GM19324 (cell line): ENCODE data around the gene PDLIM5.
"Not testable (repeated sequence)": the region's sequence is repeated elsewhere in the genome, so short reads cannot be mapped to it uniquely, and the experiment has no call there.

ENCODE experiments used
- ATAC-seq: cut with Tn5 transposase; IDR thresholded peaks from one replicate; pipeline ENCODE4 v1.9.1; 2021; ENCODE audit warnings: mild to moderate bottlenecking, moderate library complexity; ENCODE audit not compliant: unreplicated experiment, low FRiP score

PDLIM5 gene, protein sequence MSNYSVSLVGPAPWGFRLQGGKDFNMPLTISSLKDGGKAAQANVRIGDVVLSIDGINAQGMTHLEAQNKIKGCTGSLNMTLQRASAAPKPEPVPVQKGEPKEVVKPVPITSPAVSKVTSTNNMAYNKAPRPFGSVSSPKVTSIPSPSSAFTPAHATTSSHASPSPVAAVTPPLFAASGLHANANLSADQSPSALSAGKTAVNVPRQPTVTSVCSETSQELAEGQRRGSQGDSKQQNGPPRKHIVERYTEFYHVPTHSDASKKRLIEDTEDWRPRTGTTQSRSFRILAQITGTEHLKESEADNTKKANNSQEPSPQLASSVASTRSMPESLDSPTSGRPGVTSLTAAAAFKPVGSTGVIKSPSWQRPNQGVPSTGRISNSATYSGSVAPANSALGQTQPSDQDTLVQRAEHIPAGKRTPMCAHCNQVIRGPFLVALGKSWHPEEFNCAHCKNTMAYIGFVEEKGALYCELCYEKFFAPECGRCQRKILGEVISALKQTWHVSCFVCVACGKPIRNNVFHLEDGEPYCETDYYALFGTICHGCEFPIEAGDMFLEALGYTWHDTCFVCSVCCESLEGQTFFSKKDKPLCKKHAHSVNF

DNA sequence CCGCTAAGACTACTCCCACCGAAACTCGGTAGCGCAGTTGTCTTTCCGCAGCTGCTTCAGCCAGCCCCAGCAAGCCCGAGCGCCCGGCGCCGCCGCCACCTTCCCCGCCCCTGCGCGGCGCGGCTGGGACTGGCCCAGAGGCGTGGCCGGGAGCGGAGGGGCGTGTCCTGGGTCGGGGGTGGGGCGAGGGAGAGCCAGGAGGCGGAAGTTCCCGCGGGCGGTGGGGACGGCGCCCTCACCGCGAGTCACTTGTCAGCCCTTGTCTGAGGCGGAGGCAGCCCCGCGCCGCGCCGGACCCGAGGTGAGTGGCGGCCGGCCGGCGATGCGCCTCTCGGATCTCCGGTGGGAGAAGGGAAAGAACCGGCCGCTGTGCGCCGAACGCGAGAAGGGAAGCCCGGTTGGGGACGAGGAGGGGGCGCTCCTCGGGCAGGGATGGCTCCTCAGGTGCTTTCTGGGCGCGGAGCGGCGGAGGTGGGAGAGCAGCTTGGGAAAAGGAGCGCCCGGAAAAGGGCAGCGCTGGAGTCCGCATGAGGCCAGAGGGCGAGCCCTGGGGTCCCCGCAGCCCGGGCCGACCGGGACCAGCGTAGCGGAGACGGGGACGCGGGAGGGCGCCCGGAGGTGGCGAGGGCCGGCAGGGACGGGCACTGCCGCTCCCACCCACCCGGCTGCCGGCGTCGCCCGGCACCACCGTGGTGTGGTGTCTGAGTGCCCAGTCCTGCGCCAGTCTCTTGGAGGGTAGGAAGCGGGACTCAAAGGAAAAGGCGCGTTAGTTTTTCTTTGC, at the start of gene PDLIM5:
TSS of gene PDLIM5 (plus strand) at position 248 of the 781 bp plus-strand sequence. CDS start 3,347 bp downstream, outside the sequence.
- ATAC-seq = peak; percentile 96

DNA sequence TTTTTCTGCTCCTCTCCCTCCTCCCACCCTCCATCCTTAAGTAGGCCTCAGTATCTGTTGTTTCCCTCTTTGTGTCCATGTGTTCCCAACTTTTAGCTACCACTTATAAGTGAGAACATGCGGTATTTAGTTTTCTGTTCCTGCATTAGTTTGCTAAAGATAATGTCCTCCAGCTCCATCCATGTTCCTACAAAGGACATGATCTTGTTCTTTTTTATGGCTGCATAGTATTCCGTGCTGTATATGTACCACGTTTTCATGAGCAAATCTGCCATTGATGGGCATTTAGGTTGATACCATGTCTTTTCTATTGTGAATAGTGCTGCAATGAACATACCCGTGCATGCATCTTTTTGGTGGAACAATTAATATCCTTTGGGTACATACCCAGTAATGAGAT, 49.3 kb upstream of the PDLIM5 start:
- ATAC-seq = not testable (repeated sequence)

DNA sequence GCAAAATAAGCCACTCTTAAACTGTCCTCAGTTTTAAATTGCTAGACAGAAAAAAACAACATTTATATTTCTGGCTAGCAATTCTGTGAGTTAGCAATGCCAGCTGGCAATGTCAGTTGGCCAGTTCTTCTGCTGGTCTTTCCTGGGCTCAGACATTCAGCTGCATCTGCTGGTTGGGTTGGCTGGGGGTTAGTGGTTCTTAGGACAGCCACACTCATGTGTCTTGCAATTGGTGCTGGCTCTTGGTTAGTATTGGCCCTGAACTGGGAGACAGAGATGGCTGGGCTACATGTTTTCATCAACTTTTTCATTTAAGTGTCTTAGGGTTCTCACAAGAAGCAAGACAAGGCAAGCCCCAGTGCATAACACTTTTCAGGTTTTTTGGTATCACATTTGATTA, 48.0 kb upstream of the PDLIM5 start:
- no peak for ATAC-seq

DNA sequence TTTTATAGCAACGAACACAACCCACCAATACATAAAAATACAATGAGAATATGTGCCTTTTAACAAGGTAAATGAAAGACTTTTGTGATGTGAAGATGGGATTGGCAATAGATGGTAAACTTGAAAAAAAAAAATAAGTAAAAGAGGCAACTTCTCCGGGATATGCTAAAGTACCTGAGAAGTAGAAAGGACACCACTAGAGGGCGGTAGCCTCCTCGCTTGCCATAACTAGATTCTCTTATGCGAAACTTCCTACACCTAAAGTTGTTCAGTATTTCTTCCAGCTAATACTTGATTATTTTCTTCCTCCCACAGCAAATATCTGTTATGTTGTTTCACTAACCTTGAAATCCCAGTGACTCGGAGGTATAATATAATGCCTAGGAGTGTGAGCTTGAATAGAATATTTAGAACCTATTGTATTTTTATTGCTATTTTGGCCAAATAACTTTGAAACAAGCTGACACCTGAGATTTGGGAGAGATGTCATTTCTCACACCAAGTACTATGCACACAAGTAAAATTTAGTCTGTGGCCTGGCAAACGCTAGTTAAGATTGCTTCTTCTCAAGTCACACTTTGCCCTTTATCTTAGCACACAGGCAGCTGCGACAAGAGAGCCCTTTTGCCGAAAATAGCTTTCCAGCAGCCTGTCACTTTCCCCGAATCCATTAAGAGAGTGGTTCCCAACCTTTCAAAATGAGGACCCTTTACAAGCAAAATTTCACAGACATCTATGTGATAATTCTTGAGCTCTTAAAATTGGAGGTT, 44.9 kb upstream of the PDLIM5 start:
- ATAC-seq = peak; percentile 75

DNA sequence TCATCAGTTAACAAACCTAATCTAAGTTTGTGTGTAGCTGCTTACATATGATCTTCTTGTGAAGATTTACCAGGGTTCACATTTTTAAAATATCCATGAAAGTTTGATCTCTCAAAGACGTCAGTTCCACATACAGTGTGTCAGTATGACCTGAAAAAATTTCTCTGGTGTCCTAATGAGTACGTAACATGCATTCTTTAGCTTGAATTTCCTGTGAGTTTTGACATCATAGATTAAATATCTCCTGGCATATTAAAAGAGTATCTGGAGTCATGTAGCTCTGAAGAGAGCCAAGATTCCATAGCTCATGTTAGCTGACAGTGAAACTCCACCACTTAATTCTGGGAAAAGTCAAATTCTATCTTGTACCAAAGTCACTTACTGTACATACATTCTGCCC, 43.9 kb upstream of the PDLIM5 start:
- no peak for ATAC-seq

DNA sequence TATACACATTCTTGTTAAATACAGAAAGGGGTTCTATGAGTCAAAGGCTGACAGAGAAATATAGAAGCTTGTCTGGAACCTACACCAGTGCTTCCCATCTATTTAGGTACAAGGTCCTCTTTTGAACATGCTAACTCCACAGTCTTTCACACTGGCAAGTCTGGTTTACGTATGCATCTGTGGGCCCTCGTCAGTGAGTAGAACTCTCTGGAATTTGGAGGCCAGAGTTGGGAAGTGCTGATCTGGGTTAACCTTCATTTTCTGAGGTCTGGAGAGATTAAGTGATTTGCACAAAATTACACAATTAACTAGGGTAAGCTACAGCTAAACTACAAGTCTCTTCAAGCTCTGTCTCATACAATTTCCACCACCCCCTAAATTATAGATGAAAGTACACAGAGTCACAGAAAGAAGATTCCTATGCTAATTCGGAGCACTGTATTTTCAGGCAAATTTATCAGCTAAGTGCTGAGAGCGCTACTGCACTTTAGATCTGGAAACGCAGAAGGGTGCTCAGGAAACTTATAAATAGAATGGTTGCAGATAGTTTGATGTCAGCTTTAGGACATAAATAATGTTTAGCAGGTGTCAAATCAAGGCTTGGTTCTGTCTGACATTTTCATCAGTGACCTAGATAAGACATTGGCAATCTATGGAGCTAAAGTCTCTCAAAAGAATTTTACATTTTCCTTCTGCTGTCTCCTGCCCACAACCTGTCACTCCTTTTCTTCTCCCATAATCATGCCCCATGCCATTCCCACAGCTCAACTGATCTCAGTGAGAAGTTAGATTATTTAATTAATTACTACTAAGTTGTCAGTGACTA, 43.0 kb upstream of the PDLIM5 start:
- ATAC-seq = no peak

DNA sequence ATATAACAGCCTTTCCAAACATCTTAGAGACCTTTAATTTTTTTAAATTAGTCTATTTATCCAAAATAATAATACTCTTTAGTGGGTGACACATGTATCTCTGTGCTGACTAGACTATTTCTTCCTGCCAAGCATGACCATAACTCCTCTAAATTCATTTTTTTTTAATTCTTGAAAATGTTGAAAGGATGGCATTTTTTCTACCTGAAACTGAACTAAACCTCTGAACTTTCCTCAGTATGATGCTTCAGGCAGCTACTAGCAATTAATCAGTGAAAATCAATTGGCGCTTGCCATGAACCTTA, 42.4 kb upstream of the PDLIM5 start:
- no peak for ATAC-seq

DNA sequence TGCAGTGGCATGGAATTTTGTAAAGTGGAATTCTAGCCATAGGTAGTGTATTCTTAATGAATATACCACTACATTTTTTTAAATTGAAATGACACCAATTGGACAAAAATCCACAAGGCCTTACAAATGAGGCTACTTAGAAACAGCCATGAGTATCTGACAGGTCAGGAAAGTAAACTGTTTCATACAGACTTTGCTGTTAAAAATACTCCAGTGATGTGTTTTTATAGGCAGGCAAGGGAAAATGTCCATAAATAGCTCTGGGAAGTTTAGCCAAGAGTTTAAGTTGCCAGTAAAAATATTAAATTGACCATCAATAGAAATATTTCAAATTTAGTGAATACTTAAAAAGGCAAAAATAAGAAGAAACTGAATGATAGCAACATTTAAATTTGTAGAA, 41.8 kb upstream of the PDLIM5 start:
- no peak for ATAC-seq

DNA sequence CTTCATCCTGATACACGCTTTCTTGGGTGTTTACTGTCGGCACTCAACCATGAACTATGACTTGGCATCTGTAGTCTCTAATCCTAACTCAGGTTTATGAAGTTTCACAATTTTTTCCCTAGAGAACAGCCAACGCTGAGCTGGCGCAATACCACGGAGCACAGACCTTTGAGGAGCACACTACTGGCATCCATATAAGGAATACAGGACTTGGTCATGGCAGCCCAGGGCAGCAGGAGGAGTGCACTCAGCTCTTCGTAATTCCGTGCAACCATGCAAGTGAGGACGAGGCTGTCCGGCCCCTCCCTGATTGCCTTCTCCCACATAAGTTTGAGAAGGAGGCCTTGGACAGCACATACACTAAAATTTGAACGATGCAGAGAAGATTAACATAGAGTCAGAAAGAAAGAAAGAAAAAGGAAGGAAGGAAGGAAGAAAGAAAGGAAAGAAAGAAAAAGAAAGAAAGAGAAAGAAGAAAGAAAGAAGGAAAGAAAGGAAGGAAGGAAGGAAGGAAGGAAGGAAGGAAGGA, 41.0 kb upstream of the PDLIM5 start:
- ATAC-seq = no peak

DNA sequence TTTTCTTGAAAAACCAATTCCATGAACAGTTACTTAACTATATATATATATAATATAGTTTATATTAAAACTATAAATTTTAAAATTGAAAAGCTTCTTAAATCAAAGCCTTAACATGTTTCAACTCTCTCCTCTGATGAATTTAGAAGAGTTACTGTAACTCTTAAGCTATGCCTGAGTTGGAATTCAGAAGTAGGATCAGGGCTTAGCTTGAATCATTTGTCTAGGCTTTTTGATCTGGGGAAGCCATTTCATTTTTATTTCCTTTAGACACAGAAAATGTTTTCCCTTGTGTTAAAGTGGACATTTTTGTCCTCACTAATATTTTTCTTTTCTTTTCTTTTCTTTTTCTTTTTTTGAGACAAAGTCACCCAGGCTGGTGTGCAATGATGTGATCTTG, 40.4 kb upstream of the PDLIM5 start:
- no peak for ATAC-seq

DNA sequence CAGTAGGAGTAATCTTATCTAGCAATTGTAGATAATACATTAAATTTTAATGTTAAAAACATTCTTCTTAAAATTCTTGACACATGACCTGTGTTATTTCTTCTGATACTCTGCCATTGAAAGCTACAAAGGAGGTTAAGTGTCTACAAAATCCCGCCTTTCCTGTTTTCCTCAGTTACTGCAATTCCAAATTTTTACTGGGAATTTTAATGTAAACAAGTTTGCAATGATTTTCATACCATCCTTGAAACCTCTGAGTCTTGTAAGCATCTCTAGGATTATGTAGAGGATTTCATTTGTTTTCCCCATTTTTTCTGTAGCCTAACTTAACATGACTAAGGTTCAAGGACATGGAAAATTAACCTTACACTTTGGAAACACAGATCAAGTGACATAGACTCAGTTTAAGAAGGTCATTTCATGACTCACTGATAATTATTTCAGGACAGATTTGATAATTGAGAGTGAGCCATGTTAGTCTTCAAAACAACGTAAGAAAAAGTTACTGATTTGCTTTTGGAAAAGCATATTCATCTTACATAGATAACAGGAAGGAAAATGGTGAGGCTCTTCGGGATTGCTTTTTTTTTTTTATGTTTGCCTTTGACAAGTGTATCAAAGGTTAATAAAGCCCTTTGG, 39.6 kb upstream of the PDLIM5 start:
- no peak for ATAC-seq

DNA sequence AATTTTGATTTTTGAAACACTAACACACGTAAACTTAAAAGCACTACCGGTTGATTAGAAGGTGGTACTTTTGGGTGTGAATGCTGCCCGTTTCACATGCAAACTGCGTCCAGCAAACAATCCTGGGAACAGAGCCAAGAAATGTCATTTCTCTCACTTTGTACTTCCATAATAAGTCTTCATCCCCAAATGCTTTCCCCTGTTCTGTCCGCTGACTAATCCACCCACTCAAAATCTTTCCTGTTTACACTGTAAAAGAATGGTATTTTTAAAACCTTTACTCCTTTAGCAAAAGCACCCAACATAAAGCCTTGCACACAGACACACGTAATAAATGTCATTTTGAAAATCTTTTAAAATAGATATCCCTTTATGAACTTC, 39.1 kb upstream of the PDLIM5 start:
- no peak for ATAC-seq

DNA sequence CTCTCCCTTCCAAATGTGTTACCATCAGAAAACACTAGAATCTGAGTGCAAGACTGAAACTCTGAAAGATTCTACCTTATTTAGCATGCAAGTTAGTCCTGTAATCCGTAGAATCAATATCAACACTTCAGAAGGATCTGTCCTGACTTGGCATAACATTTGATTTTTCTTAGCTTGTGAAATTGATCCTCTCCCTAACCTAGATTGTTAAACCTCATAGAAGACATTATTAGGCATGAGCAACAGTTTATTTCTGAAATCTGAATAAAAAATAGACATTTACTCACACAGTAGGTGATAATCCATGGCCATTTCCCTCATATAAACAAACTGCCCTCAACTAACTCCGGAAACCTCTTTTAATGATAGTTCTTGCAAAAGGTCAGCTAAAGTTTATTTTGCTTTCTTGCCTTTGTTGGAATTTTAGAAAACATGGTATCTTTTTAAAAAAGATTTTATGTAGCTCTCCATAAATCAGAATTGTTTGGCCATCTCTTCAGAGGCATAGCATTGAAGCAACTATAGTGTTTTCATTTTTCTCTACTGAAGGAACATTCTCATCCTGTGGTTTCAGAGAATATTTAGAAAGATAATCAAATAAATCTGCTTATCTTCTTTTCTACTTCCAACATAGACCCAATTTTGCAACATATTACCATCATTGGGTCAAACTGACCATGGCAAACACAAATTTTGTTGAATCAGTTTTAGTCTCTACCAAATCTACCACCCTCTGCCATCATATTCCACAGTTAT, 38.5 kb upstream of the PDLIM5 start:
- no peak for ATAC-seq

DNA sequence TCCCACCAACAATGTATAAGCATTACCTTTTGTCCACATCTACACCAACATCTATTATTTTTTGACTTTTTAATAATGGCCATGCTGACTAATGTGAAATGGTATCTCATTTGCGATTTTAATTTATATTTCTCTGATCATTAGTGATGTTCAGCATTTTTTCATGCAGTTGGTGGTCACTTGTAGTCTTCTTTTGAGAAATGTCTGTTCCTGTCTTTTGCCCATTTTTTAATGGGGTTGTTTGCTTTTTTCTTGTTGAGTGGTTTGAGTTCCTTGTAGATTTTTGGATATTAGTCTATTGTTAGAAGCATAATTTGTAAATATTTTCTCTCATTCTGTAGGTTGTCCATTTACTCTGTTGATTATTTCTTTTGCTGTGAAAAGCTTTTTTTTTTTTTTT, 36.8 kb upstream of the PDLIM5 start:
- no peak for ATAC-seq

DNA sequence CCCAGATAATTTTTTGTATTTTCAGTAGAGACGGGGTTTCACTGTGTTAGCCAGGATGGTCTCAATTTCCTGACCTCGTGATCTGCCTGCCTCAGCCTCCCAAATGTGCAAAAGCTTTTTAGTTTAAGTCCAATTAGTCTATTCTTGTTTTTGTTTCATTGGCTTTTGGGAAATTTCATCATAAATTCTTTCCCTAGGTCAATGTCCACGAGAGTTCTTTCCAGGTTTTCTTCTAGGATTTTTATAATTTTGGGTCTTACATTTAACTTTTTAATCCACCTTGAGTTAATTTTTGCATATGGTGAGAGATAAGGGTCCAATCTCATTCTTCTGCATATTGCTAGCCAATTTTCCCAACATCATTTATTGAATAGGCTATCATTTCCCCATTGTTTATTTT, 36.3 kb upstream of the PDLIM5 start:
- ATAC-seq = no peak

DNA sequence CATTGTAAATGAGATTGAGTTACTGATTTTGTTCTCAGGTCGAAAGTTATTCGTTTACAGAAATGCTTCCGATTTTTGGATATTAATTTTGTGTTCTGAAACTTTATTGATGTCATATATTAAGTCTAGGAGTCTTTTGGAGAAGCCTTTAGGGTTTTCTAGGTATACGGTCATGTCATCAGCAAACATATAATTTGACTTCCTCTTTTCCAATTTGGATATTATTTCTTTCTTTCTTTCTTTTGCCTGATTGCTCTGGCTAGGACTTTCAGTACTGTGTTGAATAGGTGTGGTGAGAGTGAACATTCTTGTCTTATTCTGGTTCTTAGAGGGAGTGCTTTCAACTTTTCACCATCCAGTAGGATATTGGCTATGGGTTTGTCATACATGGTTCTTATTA, 35.4 kb upstream of the PDLIM5 start:
- no peak for ATAC-seq

DNA sequence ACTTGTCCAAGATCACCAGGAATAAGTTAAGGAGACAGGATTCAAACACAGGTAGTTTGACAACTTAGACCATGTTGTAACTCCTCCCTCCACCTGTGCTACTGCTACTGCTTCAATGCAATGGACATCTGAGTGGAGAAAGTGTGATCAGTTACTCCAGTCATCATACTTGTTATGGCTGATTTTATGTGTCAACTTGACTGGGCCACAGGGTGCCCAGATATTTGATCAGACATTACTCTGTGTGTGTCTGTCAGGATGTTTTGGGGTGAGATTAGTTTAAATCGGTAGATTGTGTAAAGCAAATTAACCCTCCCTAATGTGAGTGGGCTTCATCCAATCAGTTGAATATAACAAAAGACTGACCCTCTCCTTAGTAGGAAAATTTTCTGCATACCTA, 34.8 kb upstream of the PDLIM5 start:
- ATAC-seq = no peak

DNA sequence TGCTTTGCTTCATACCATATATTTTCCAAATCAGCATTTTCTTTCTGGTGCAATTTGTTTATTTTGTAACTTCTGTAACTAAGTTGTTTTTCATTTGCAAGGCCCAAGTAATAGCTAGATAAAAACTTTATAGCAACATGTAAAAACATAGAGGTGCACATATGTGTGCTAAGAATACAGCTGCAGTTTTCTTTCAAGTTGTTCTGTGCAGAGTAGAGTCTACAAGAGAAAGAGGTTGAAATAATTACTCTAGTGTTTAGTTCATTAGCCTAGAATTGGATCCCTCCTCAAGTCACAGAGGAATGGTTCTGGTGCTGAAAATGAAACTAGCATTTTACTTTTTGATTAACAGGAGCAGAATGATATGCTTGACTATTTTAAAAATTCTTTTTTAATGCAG, 32.2 kb upstream of the PDLIM5 start:
- ATAC-seq = no peak

DNA sequence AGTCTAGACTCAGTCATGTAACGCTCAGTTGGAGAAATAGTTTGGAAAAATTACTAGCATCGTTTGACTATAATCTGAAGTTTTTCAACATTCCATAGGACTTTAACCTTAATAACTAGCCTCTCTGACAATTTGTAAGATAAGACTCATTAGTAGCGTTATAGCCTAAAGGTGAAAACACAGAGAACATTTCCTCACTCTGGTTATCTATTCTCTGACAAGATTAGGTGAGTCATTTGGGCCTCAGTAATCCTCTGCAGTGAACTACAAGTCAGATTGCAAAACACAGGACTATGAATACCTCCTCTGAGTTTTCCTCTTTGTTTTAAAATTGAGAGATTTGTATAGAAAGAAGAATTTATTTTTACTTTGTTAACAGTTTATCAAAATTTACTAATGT, 31.8 kb upstream of the PDLIM5 start:
- ATAC-seq = no peak
